Right lobe of liver (tissue), 6 donors: Measurements from ENCODE around the gene MICU1. TPM values are rescaled to one million over a fixed set of nuclear protein-coding genes. Genes with fewer than 3 reads are reported as not detected.

ENCODE experiments used
- ATAC-seq, 4 donors: fragments of 200-7000 bp; cut with Tn5 transposase; one replicate each; pipeline ENCODE4 v1.9.1; 2020; ENCODE audit warnings: mild to moderate bottlenecking in 4 of 4, moderate library complexity in 4 of 4
- DNase-seq, 3 donors: peaks; one replicate each; pipeline ENCODE4 v3.0.0-alpha.2; 2020
- H3K27ac ChIP-seq, 3 donors: fragments of 200-600 bp; one replicate each; pipeline ENCODE4 v1.8.0; 2022
- H3K27me3 ChIP-seq, 2 donors: fragments of 200-600 bp; one replicate each; pipeline ENCODE4 v1.8.0; 2022
- H3K36me3 ChIP-seq, 4 donors: fragments of 200-600 bp; sonication (generic) in 1 of 4; one replicate each; pipeline versions ENCODE4 v1.5.1 to v1.8.0; 2017 to 2022; ENCODE audit warnings: control low read depth in 1 of 4
- H3K4me1 ChIP-seq, 4 donors: fragments of 200-600 bp; sonication (generic) in 1 of 4; one replicate each; pipeline versions ENCODE4 v1.5.1 to v1.8.0; 2017 to 2022; ENCODE audit warnings: control low read depth in 1 of 4
- H3K4me3 ChIP-seq, 3 donors: fragments of 200-600 bp; one replicate each; pipeline ENCODE4 v1.8.0; 2022
- H3K9me3 ChIP-seq, 4 donors: fragments of 200-600 bp; sonication (generic) in 1 of 4; one replicate each; pipeline versions ENCODE4 v1.5.1 to v1.8.0; 2017 to 2022; ENCODE audit warnings: control low read depth in 1 of 4
- POLR2A ChIP-seq: fragments of 450-650 bp; IDR thresholded peaks from one replicate; pipeline ENCODE4 v1.6.1; 2017; ENCODE audit warnings: antibody characterized with exemption, mild to moderate bottlenecking
- WGBS: methylation state at CpG from one replicate; pipeline ENCODE4 v1.1.6; 2018; ENCODE audit warnings: low coverage, low lambda C conversion rate; ENCODE audit not compliant: insufficient coverage; ENCODE audit errors: missing lambda C conversion rate; 5-methylcytosine and 5-hydroxymethylcytosine counted together
- intact Hi-C, 2 donors: fragments of 100-400 bp; cut with DNase I; formaldehyde crosslinking; loops; one replicate each; pipeline versions ENCODE4 v1.11.2 to v1.14.1; 2022
- total RNA-seq, 6 experiments: library from RNA; depleted of rRNA in 2 of 6; stranded (reverse); fragments of >200 nt in 2 of 6; fragmentation: NEBNext Ultra II Directional in 3 of 6; extraction: Animal tissue kit (Norgen Biotek cat#: 25700) in 3 of 6; gene quantifications; one replicate each; pipeline versions ENCODE4 v1.1.0 to v1.2.4, GENCODE V29; 2016 to 2023
- TF ChIP-seq, protein P1 (sequence below), 4 donors: fragments of 200-600 bp in 3 of 4; fragments of 450-650 bp in 1 of 4; IDR thresholded peaks; one replicate each; pipeline versions ENCODE4 v1.5.1 to v1.8.0; 2016 to 2022; ENCODE audit warnings: antibody characterized with exemption in 4 of 4, mild to moderate bottlenecking in 2 of 4
- donor health status: DM: no; HTN: yes; CAD: no.
- donor health status: DM: no; HTN: no; CAD: no.
- donor health status: DM: no; HTN: no; CAD: no.
- donor health status: DM: no; HTN: yes; CAD: no.
- donor health status: DM: no; HTN: yes; CAD: no.

MICU1 gene
- total RNA-seq, 6 experiments from 2014 or later: 25.3 to 55.3 (median 38.2) TPM

DNA sequence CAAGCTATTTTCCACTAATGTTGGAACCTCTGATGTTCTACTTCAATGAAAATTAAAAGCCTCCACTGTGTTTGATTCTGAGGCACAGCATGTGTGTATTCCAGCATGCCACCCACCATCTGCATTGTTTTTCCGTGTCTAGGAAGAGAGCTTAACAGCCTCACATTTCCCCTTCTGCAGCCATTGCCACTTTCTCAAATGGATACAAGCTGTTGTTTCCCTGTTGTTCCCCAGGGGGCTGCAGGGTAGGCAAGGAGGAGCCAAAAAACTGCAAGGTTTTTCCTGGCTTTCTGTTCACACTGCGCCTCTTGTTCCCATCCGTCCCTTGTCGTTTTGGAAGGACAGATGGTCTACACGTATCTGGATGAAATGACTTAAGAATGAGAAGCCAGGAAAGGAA is 198.9 kb downstream of the MICU1 start:
- DNase-seq (no peak), ATAC-seq (no peak)
- H3K9me3 ChIP-seq: no peaks in the 10 kb centered on the region
- intact Hi-C loops: no loop called here
- no peaks in the 10 kb centered on the region for H3K4me1 ChIP-seq
- no peak overlapping the region for H3K4me3 ChIP-seq
- no peak overlapping the region for H3K27ac ChIP-seq
- TF ChIP-seq, protein P1, sequence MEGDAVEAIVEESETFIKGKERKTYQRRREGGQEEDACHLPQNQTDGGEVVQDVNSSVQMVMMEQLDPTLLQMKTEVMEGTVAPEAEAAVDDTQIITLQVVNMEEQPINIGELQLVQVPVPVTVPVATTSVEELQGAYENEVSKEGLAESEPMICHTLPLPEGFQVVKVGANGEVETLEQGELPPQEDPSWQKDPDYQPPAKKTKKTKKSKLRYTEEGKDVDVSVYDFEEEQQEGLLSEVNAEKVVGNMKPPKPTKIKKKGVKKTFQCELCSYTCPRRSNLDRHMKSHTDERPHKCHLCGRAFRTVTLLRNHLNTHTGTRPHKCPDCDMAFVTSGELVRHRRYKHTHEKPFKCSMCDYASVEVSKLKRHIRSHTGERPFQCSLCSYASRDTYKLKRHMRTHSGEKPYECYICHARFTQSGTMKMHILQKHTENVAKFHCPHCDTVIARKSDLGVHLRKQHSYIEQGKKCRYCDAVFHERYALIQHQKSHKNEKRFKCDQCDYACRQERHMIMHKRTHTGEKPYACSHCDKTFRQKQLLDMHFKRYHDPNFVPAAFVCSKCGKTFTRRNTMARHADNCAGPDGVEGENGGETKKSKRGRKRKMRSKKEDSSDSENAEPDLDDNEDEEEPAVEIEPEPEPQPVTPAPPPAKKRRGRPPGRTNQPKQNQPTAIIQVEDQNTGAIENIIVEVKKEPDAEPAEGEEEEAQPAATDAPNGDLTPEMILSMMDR (IDR thresholded peaks at IDR 0.05): no peak
- TF ChIP-seq POLR2A: no peak
- peaks cover 0 to 12% (median 2%) of the 10 kb centered on the region in 4 donors for H3K36me3 ChIP-seq
- H3K27me3 ChIP-seq: no peaks in the 10 kb centered on the region
- WGBS: 82% methylated on average over 5 of the region's 5 CpGs

DNA sequence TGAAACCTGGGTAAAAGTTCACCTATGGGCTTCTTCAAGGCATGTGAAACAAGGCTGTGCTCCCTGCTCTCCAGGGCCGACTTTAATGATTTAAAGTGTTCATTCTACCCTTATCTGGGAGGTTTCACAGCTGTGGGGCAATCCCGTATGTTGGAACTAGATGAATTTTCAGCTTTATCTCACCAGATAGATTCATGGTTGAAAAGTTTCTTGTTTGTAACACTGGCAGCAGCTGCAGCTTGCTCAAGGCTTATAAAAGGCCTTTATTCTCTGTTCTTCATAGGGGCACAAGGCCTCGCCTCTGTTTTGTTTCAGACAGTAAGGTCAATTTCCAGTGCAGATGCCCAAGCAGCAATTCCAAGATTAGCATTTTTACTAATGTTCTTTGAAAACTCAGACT is 200.7 kb downstream of the MICU1 start:
- intact Hi-C loops: no loop called here
- H3K4me3 ChIP-seq: no peak overlapping the region
- TF ChIP-seq, protein P1 (IDR thresholded peaks at IDR 0.05): no peak
- no peak for TF ChIP-seq POLR2A
- no peak overlapping the region for H3K27ac ChIP-seq
- ATAC-seq (no peak), DNase-seq (no peak)
- peaks cover 0 to 29% (median 2%) of the 10 kb centered on the region in 4 donors for H3K36me3 ChIP-seq
- H3K4me1 ChIP-seq: no peaks in the 10 kb centered on the region
- H3K9me3 ChIP-seq: no peaks in the 10 kb centered on the region
- 78% methylated on average over 2 of the region's 3 CpGs for WGBS
- no peaks in the 10 kb centered on the region for H3K27me3 ChIP-seq

DNA sequence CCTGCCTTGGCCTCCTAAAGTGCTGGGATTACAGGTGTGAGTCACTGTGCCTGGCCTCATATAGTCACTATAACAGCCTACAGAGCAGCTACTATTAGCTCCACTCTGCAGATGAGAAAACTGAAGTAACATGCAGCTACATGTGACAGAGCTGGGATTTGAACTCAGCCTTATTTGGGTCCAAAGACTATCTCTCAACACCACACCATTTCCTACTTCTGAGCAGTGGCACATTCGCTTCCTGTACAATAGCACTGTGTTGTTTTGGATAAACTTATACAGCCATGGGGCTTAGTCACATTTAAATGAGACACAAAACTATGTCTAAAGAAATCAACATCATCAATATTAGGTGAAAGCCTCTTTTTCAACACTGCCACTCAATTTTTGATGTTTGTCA is 201.3 kb downstream of the MICU1 start:
- intact Hi-C loops: no loop called here
- no peak for ATAC-seq
- 86% methylated on average over 1 of the region's 1 CpG for WGBS

DNA sequence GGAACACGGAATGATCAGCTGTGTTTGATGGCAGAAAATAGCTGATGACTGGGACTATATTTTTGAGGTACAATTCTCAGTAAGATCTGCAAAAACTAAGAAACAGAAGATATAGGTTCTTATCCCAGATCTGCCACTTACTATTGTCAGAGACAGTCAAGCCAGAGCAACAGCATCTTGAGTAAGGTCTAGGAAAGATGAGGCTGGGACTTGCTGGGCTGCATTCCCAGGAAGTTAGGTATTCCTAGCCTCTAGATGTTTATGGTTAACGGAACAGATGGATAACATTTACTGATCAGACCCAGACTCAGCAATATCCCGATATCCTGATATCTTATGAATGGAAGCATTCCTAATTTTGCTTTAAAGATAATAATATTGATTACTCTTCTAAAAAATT is 202.5 kb downstream of the MICU1 start:
- no peak overlapping the region for H3K4me3 ChIP-seq
- peaks cover 0 to 31% (median 2%) of the 10 kb centered on the region in 4 donors for H3K36me3 ChIP-seq
- ATAC-seq: no peak
- no peaks in the 10 kb centered on the region for H3K4me1 ChIP-seq
- H3K27ac ChIP-seq: no peak overlapping the region
- TF ChIP-seq, protein P1 (IDR thresholded peaks at IDR 0.05): no peak
- no peak for TF ChIP-seq POLR2A
- H3K27me3 ChIP-seq: no peaks in the 10 kb centered on the region
- 94% methylated on average over 3 of the region's 3 CpGs for WGBS
- no peaks in the 10 kb centered on the region for H3K9me3 ChIP-seq
- intact Hi-C loops: no loop called here
- DNase-seq: no peak

More for the DNA sequence above, 201.3 kb downstream of the MICU1 start:
- no peak overlapping the region for H3K4me3 ChIP-seq
- H3K4me1 ChIP-seq: no peaks in the 10 kb centered on the region
- H3K27ac ChIP-seq: no peak overlapping the region
- DNase-seq: no peak
- peaks cover 0 to 31% (median 2%) of the 10 kb centered on the region in 4 donors for H3K36me3 ChIP-seq
- H3K27me3 ChIP-seq: no peaks in the 10 kb centered on the region
- TF ChIP-seq, protein P1 (IDR thresholded peaks at IDR 0.05): no peak
- no peak for TF ChIP-seq POLR2A
- no peaks in the 10 kb centered on the region for H3K9me3 ChIP-seq
